Stomach (tissue), 4 donors: ENCODE results near the gene OXLD1.

Experiments used
- POLR2A ChIP-seq, 4 donors: fragments of 450-650 bp; IDR thresholded peaks; one replicate each; pipeline ENCODE4 v1.6.1; 2016; ENCODE audit warnings: antibody characterized with exemption in 4 of 4, control low read depth in 2 of 4, mild to moderate bottlenecking in 1 of 4, moderate library complexity in 1 of 4
- POLR2AphosphoS5 ChIP-seq, 3 donors: sonication (generic); formaldehyde crosslinking; IDR thresholded peaks; one replicate each; pipeline ENCODE4 v1.6.1; 2016; ENCODE audit warnings: antibody characterized with exemption in 3 of 3
- TF ChIP-seq, protein P1 (sequence below), 7 experiments: fragments of 450-650 bp in 4 of 7; fragments of 200-600 bp in 3 of 7; sonication (generic) in 3 of 7; IDR thresholded peaks; one replicate each; pipeline ENCODE4 v1.5.1; 2016 to 2019; ENCODE audit warnings: antibody characterized with exemption in 7 of 7, control low read depth in 2 of 7, mild to moderate bottlenecking in 1 of 7

DNA sequence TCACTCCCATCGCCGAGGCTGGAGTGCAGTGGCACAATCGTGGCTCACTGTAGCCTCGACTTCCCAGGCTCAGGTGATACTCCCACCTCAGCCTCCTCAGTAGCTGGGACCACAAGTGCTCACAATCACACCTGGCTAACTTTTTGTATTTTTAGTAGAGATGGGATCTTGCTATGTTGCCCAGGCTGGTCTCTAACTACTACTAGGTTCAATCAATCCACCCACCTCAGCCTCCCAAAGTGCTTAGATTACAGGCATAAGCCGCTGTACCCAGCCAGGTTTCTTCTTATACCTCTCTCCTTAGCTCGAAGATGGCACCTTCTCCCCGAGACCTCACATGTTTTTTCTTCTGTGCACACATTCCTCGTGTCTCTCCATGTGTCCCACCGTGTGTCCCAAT is 26.4 kb downstream of the OXLD1 start:
- TF ChIP-seq POLR2A (IDR thresholded peaks at IDR 0.05) (no peak), POLR2AphosphoS5 (IDR thresholded peaks at IDR 0.05) (no peak)
- TF ChIP-seq, protein P1, sequence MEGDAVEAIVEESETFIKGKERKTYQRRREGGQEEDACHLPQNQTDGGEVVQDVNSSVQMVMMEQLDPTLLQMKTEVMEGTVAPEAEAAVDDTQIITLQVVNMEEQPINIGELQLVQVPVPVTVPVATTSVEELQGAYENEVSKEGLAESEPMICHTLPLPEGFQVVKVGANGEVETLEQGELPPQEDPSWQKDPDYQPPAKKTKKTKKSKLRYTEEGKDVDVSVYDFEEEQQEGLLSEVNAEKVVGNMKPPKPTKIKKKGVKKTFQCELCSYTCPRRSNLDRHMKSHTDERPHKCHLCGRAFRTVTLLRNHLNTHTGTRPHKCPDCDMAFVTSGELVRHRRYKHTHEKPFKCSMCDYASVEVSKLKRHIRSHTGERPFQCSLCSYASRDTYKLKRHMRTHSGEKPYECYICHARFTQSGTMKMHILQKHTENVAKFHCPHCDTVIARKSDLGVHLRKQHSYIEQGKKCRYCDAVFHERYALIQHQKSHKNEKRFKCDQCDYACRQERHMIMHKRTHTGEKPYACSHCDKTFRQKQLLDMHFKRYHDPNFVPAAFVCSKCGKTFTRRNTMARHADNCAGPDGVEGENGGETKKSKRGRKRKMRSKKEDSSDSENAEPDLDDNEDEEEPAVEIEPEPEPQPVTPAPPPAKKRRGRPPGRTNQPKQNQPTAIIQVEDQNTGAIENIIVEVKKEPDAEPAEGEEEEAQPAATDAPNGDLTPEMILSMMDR (IDR thresholded peaks at IDR 0.05) = no peak
